ENCODE results near the gene NNAT.
A peak's percentile ranks its signal among the peaks of the same experiment; 100 is the strongest.
"Not testable (repeated sequence)": the region's sequence is repeated elsewhere in the genome, so short reads cannot be mapped to it uniquely, and the experiment has no call there.

Gene NNAT

GRCh38 chr20:37540001-37540400, 19.0 kb downstream of the NNAT start:
- no peak for DNase-seq (ENCODE audit: low spot score)

DNA sequence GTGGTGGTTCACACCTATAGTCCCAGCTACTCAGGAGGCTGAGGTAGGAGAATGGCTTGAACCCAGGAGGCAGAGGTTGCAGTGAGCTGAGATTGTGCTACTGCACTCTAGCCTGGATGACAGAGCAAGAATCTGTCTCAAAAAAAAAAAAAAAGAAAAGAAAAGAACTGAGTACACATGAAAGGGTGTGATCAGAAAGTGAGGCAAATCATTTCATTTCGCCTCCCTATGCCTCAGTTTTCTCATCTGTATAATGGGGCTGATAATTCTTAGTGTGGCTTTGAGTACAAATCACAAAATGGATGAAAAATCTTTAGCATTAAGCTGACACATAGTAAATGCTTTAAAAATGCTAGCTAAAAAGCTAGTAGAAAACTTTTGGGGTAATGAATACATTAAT, 19.8 kb downstream of the NNAT start:
- not testable (repeated sequence) for DNase-seq (ENCODE audit: low spot score)

- DNase-seq (ENCODE audit: low spot score) = no peak
Observed at GRCh38 chr20:37541326-37541725, 20.3 kb downstream of the NNAT start.

- DNase-seq (ENCODE audit: low spot score) = no peak
Observed at GRCh38 chr20:37542281-37542680, 21.2 kb downstream of the NNAT start.

- no peak for DNase-seq (ENCODE audit: low spot score)
Observed at GRCh38 chr20:37543828-37544227, 22.8 kb downstream of the NNAT start.

- DNase-seq (ENCODE audit: low spot score) = no peak
Observed at GRCh38 chr20:37544386-37544785, 23.3 kb downstream of the NNAT start.

DNA sequence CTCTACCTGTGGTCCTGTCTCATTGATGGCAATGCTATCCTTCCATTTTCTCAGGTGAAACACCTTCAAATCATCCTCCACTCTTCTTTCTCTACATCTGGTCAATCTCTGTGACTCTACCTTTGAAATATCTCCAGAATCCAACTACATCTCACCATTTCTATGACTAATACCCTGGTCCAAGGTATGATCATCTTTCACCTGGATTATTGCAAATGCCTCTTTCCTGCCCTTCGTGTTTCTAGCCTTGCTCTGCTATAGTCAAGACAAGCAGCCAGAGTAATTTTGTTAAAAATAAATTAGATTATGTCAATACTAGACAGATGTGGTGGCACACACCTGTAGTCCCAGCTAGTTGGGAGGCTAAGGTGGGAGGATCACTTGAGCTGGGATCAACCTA, 24.5 kb downstream of the NNAT start:
- no peak for DNase-seq (ENCODE audit: low spot score)

GRCh38 chr20:37547912-37548311, 26.9 kb downstream of the NNAT start:
- DNase-seq (ENCODE audit: low spot score) = no peak

DNA sequence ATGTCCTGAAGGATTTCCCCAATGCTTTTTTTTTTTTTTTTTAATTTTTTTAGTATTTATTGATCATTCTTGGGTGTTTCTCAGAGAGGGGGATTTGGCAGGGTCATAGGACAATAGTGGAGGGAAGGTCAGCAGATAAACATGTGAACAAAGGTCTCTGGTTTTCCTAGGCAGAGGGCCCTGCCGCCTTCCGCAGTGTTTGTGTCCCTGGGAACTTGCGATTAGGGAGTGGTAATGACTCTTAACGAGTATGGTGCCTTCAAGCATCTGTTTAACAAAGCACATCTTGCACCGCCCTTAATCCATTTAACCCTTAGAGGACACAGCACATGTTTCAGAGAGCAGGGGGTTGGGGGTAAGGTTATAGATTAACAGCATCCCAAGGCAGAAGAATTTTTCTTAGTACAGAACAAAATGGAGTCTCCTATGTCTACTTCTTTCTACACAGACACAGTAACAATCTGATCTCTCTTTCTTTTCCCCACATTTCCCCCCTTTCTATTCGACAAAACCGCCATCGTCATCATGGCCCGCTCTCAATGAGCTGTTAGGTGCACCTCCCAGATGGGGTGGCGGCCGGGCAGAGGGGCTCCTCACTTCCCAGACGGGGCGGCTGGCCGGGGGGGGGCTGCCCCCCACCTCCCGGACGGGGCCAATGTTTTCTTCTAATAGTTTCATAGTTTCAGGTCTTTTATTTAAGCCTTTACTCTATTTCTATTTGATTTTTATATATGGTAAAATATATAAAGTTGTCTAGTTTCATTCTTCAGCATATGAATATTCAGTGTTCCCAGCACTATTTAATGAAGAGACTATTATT, 29.3 kb downstream of the NNAT start:
- DNase-seq (ENCODE audit: low spot score) = not testable (repeated sequence)

- not testable (repeated sequence) for DNase-seq (ENCODE audit: low spot score)
Observed at GRCh38 chr20:37551660-37552059, 30.6 kb downstream of the NNAT start.

DNA sequence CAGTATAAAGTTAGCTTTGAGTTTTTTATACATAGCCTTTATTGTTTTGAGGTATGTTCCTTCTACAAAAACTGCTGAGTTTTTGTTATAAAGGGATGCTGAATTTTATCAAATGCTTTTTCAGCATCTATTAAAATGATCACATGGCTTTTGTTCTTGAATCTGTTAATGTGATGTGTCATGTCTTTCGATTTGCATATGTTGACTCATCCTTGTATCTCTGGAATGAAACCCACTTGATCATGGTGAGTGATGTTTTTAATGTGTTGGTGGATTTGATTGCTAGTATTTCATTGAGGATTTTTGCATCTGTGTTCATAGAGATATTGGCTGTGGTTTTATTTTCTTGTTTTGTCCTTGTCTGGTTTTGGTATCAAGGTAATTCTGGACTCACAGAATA, 31.4 kb downstream of the NNAT start:
- DNase-seq (ENCODE audit: low spot score) = no peak

- not testable (repeated sequence) for DNase-seq (ENCODE audit: low spot score)
Observed at GRCh38 chr20:37554721-37555298, 33.8 kb downstream of the NNAT start.

- DNase-seq (ENCODE audit: low spot score) = no peak
Observed at GRCh38 chr20:37556538-37556937, 35.5 kb downstream of the NNAT start.

- no peak for DNase-seq (ENCODE audit: low spot score)
Observed at GRCh38 chr20:37558306-37558705, 37.3 kb downstream of the NNAT start.

- no peak for DNase-seq (ENCODE audit: low spot score)
Observed at GRCh38 chr20:37558779-37559178, 37.7 kb downstream of the NNAT start.

- DNase-seq (ENCODE audit: low spot score) = no peak
Observed at GRCh38 chr20:37559312-37560027, 38.4 kb downstream of the NNAT start.

DNA sequence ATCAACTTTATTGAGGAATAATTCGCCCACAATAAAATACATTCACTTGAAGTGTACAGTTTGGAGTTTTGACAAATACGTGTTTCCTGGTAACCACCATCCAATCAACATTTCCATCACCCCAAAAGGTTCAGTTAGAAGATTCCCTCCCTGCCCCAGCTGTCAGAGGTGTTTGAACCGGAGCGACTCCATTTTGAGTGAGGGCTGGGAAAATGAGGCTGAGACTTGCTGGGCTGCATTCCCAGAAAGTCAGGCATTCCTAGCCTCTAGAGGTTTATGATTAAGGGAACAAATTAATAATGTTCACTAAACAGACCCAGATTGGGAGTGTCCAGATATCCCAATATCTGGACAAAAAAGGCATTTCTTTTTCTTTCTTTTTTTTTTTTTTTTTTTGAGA, 39.6 kb downstream of the NNAT start:
- no peak for DNase-seq (ENCODE audit: low spot score)

GRCh38 chr20:37562695-37563480, 41.8 kb downstream of the NNAT start:
- DNase-seq (ENCODE audit: low spot score) = no peak

DNA sequence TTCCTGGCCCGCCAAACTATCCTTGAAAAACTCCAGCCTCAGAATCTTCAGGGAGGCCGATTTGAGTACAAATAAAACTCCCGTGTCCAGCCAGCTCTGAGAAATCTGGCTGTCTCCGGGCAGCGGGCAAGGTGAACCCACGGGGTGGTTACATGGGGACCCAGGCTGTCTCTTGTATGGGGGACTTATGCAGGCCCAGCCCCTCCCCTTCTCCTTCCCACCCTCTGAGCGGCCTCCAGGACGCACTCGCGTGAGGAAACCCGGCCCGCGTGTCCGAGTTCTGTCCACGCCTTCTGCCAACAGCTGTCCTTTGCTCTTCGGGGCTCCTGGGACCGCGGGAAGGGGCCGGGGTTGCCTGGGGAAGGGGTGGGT, 43.0 kb downstream of the NNAT start:
- no peak for DNase-seq (ENCODE audit: low spot score)

- peak; percentile 24 for DNase-seq (ENCODE audit: low spot score)
Observed at GRCh38 chr20:37564388-37565133, 43.5 kb downstream of the NNAT start.

- no peak for DNase-seq (ENCODE audit: low spot score)
Observed at GRCh38 chr20:37565134-37565811, 44.2 kb downstream of the NNAT start.

Measured in cerebellar cortex (tissue), 1 donor.